Psoas muscle (tissue), 8 donors: ENCODE results near the gene FAM234A. TPM values are rescaled to one million over a fixed set of nuclear protein-coding genes. Genes with fewer than 3 reads are reported as not detected.

Source experiments
- ATAC-seq, 4 donors: fragments of 200-7000 bp; cut with Tn5 transposase; one replicate each; pipeline ENCODE4 v1.9.1; 2020; ENCODE audit warnings: moderate library complexity in 3 of 4, mild to moderate bottlenecking in 2 of 4
- DNase-seq, 2 donors: peaks; one replicate each; pipeline ENCODE4 v3.0.0-alpha.2; 2020
- H3K27ac ChIP-seq: fragments of 200-600 bp; one replicate; pipeline ENCODE4 v1.8.0; 2022
- H3K27me3 ChIP-seq, 3 donors: fragments of 200-600 bp in 1 of 3; one replicate each; pipeline versions ENCODE4 v1.6.1 to v1.8.0; 2013 to 2022; ENCODE audit warnings: low read length in 2 of 3, mild to moderate bottlenecking in 2 of 3, moderate library complexity in 1 of 3; ENCODE audit not compliant: insufficient read depth in 3 of 3
- H3K36me3 ChIP-seq, 2 donors: fragments of 200-600 bp in 1 of 2; one replicate each; pipeline versions ENCODE4 v1.6.1 to v1.8.0; 2013 to 2022; ENCODE audit warnings: low read depth in 1 of 2, mild to moderate bottlenecking in 1 of 2, moderate library complexity in 1 of 2; ENCODE audit not compliant: insufficient read depth in 1 of 2
- H3K4me1 ChIP-seq: fragments of 200-600 bp; one replicate; pipeline ENCODE4 v1.8.0; 2022
- H3K4me3 ChIP-seq: fragments of 200-600 bp; one replicate; pipeline ENCODE4 v1.8.0; 2022; ENCODE audit warnings: mild to moderate bottlenecking
- H3K9me3 ChIP-seq: fragments of 200-600 bp; one replicate; pipeline ENCODE4 v1.8.0; 2022
- WGBS, 3 donors: extraction: QIAGEN DNeasy Blood & Tissue Kit; methylation state at CpG; one replicate each; pipeline versions ENCODE4 v1.1.6 to v1.1.7; 2013; 5-methylcytosine and 5-hydroxymethylcytosine counted together
- intact Hi-C, 2 donors: fragments of 100-400 bp; cut with DNase I; formaldehyde crosslinking; loops; one replicate each; pipeline versions ENCODE4 v1.11.0 to v1.14.2; 2022
- polyA plus RNA-seq, 3 donors: library from polyadenylated mRNA; stranded (reverse); fragments of 200-250 nt; gene quantifications; one replicate each; pipeline ENCODE4 v1.2.3, GENCODE V29; 2013
- total RNA-seq, 4 donors: library from RNA; stranded (reverse); fragmentation: NEBNext Ultra II Directional in 2 of 4; extraction: Animal tissue kit (Norgen Biotek cat#: 25700) in 2 of 4; gene quantifications; one replicate each; pipeline versions ENCODE4 v1.2.1 to v1.2.4, GENCODE V29; 2021 to 2023
- TF ChIP-seq, protein P1 (sequence below): fragments of 200-600 bp; IDR thresholded peaks from one replicate; pipeline ENCODE4 v1.8.0; 2022; ENCODE audit warnings: antibody characterized with exemption
- donor health status: healthy with polysubstance abuse.
- donor health status: DM: no; HTN: no; CAD: no; lungs with moderate emphysema.
- donor health status: Bipolar disorder and iron deficiency.
- donor health status: healthy.
- donor health status: DM: yes; HTN: yes; CAD: no.
- donor health status: DM: no; HTN: no; CAD: no.
- donor health status: DM: no; HTN: no; CAD: no.
- donor health status: DM: yes; HTN: yes; CAD: no.

Gene FAM234A
- total and polyA plus RNA-seq, 7 donors = 54.2 to 198 (median 117) TPM

DNA sequence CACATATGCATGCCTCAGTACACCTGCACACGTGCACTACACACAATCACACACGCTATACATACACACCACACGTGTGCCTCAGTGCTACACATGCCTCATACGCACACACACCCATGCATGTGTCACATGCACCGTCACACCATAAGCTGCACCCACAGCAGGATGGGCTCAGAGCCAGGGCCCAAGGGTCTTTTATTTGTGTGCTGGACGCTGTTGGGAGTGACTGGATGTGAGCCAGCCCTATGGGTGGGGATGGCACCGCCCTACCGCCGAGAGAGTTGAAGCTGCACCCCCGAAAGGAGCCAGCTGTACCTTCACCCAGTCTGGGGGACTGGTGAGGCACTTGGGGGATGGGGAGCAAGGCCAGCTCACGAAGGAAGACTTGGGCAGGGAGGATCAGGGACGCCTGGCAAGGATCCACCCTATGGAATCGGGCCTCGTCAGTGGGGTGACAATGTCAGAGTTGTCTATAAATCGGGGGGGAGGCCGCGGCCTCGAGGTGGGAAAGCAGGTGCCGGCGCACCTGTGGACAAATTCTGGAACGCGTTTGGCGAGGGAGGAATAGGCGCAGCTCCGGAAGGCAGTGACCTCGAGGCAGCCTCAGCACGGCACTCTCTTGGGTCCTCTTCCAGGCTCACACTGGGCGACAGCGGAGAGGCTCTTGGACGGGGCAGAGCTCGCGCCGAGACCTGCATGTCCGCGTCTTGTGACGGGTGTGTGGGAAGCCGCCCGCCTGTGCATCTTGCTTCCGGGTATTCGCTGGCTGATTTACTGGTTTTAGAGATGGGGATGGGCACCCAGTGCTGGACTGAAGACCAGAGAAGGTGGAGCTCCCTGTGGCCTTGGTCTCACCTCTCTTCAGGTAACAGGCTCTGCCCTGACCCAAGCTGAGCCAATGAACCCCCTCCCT lies 33.8 kb downstream of the FAM234A start:
- intact Hi-C loops = no loop called here
- H3K27me3 ChIP-seq = peaks cover 0 to 5% (median 0%) of the 10 kb centered on the region in 3 donors
- no peak overlapping the region for H3K27ac ChIP-seq
- 61 to 65% (median 61%) methylated on average over 33 to 40 of the region's 40 CpGs for WGBS, 3 donors
- TF ChIP-seq, protein P1, sequence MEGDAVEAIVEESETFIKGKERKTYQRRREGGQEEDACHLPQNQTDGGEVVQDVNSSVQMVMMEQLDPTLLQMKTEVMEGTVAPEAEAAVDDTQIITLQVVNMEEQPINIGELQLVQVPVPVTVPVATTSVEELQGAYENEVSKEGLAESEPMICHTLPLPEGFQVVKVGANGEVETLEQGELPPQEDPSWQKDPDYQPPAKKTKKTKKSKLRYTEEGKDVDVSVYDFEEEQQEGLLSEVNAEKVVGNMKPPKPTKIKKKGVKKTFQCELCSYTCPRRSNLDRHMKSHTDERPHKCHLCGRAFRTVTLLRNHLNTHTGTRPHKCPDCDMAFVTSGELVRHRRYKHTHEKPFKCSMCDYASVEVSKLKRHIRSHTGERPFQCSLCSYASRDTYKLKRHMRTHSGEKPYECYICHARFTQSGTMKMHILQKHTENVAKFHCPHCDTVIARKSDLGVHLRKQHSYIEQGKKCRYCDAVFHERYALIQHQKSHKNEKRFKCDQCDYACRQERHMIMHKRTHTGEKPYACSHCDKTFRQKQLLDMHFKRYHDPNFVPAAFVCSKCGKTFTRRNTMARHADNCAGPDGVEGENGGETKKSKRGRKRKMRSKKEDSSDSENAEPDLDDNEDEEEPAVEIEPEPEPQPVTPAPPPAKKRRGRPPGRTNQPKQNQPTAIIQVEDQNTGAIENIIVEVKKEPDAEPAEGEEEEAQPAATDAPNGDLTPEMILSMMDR = no peak
- ATAC-seq (no peak), DNase-seq (peak in 1 of 2 donors; percentile 53)
- H3K4me3 ChIP-seq = no peak overlapping the region
- H3K9me3 ChIP-seq = no peaks in the 10 kb centered on the region
- no peaks in the 10 kb centered on the region for H3K4me1 ChIP-seq
- peaks cover 0 to 27% of the 10 kb centered on the region in 2 donors for H3K36me3 ChIP-seq

DNA sequence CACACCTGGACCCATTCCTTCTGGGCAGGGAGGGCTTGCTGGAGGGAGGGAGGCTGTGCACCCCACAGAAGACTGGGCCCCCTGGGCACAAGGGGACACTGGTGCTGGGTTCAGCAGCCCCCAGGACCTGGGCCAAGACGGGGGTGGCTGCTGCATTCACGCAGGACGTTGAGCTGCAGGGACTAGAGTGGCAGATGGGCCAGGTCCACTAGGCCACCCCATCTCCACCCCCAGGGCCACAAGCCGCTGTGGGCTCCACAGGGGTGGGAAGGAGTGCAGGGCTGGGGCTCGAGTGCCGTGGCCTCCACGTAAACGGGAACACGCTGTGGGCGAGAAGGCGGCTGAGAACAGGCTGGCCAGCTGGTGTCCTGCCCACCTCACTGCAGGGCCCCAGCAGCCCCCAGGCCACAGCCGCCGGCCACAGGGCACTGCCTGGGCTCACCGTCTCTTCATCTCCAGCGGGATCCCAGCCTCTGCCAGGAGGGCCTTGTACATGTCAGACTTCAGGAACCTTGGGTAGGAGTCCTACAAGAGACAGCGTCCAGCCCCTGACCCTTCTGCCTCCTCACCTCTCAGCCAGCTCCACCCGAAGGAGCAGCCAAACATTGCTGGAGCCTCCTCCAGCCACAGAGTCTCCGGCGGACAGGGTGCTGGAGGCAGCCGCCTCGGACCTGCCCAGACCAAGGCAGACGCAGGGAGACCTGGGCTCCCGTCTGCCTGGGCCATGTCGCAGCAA lies 34.6 kb downstream of the FAM234A start:
- ATAC-seq = no peak
- H3K4me1 ChIP-seq = no peaks in the 10 kb centered on the region
- peak in 1 of 2 donors; percentile 47 for DNase-seq
- no peak overlapping the region for H3K4me3 ChIP-seq
- intact Hi-C loops = no loop called here
- 73 to 75% (median 75%) methylated on average over 22 to 24 of the region's 24 CpGs for WGBS, 3 donors
- no peaks in the 10 kb centered on the region for H3K9me3 ChIP-seq
- TF ChIP-seq, protein P1 = no peak
- H3K27ac ChIP-seq = no peak overlapping the region
- H3K36me3 ChIP-seq = peaks cover 0 to 19% of the 10 kb centered on the region in 2 donors
- H3K27me3 ChIP-seq = peaks cover 0 to 7% (median 3%) of the 10 kb centered on the region in 3 donors

DNA sequence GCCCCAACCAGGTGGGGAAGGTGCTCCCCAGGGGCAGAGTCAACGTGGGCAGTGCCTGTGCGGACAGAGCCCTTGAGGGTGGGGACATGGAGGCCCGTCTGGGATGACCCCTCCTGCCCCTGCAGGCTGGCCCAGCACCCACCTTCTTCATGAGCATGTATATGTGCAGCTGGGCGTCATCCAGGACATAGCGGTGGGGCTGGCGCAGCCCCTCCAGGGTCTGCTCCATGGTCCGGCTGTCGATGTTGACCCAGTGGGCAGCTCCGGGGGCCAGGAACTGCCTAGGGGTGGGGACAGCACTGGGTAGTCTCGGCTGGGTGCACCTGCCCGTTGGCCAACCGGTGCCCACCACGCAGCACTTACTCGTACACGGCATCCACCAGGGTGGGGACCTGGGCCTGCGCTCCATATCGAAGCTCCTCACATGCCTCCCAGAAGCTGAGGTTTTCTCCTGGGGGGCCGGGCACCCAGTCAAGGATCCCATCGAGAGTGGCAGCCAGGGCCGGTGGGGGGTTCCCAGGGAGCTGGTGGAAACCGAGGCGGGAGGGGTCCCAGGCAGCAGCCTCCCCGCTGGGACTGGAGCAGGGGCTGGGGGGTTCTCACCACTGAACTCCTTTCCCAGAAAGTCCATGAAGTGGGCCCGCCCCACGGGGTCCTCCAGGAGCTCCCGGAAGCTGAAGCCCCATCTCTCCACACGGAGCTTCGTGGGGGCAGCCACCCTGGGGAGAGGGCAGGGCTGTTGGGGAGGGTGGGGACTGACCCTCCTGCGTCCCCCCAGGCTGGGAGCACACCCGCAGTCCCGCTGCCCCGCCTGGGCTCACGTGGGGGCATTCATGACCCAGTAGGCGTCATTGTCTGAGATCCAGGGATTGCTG lies 36.0 kb downstream of the FAM234A start:
- intact Hi-C loops = no loop called here
- Histone ChIP-seq H3K9me3 (no peaks in the 10 kb centered on the region), H3K36me3 (peaks cover 0 to 5% of the 10 kb centered on the region in 2 donors), H3K27ac (no peak overlapping the region), H3K4me3 (no peak overlapping the region), H3K4me1 (peaks cover 5% of the 10 kb centered on the region), H3K27me3 (peaks cover 0 to 16% (median 15%) of the 10 kb centered on the region in 3 donors)
- WGBS, 3 donors = 83 to 84% (median 83%) methylated on average over 30 to 34 of the region's 34 CpGs
- peak in 1 of 2 donors; percentile 45 for DNase-seq
- TF ChIP-seq, protein P1 = no peak
- ATAC-seq = no peak

DNA sequence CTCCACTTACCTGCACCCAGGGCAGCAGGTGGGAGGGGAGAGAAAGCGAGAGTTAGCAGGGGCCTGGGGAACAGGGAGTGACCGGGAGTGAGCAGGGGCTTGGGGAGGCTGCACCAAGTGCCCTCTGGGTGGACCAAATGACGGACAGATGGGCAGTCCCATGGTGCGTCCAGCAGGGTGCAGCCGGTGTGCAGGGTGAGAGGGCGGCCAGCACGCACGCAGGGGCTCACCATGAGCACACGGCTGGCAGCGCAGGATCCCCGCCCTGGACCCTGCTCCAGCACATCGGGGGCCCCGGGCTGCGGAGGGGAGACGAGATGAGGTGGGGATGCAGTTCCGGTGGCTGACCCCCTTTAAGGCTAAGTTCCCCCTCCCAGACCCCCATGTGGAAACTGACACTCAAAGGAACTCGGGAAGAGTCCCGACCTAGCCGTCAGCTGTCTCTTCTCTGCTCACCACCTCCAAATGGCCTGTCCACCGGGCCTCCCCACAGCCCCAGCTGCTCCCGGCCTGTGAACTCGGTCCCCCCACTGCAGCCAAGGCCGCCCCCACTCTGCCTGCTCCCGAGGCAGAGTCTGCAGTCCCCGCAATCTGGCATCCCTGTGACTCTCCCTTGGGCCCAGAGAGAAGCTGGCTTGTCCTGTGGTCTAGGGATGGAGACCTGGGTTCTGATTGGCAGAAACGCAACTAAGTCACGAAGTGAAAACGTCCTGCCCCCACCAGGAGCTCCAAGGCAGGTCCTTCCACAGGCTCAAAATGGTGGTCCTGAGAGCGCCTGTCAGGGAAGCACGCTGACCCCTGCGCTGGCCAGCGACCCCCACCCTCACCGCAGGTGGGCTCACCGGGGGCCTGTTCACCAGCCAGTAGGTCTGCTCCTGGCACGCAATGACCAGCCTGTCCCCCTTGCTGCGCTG lies 38.3 kb downstream of the FAM234A start:
- H3K27ac ChIP-seq = no peak overlapping the region

More for the DNA sequence above, 38.3 kb downstream of the FAM234A start:
- intact Hi-C loops = no loop called here
- no peaks in the 10 kb centered on the region for H3K9me3 ChIP-seq
- TF ChIP-seq, protein P1 = no peak
- DNase-seq (no peak), ATAC-seq (no peak)
- peaks cover 5% of the 10 kb centered on the region for H3K4me1 ChIP-seq
- peaks cover 0 to 21% (median 19%) of the 10 kb centered on the region in 3 donors for H3K27me3 ChIP-seq
- no peak overlapping the region for H3K4me3 ChIP-seq
- WGBS, 3 donors = 61 to 68% (median 62%) methylated on average over 33 to 36 of the region's 36 CpGs
- no peaks in the 10 kb centered on the region for H3K36me3 ChIP-seq
